H9 (cell line): ENCODE measurements around the gene SIM1. TPM values are rescaled to one million over a fixed set of nuclear protein-coding genes. Genes with fewer than 3 reads are reported as not detected.

Experiments used
- DNase-seq: peaks from one replicate; pipeline ENCODE4 v3.0.0-alpha.2; 2017
- H2AFZ ChIP-seq: one replicate; pipeline ENCODE4 v1.6.1; 2013; ENCODE audit warnings: mild to moderate bottlenecking, low read length, control low read depth, moderate library complexity
- H2AK5ac ChIP-seq: 2 replicates; pipeline ENCODE4 v1.6.1; 2013; ENCODE audit warnings: low read length, control low read depth, mixed read lengths; ENCODE audit not compliant: insufficient read length
- H2BK120ac ChIP-seq: one replicate; pipeline ENCODE4 v1.6.1; 2013; ENCODE audit warnings: low read depth, mild to moderate bottlenecking, low read length, control low read depth, inconsistent platforms; ENCODE audit not compliant: poor library complexity, severe bottlenecking
- H2BK12ac ChIP-seq: 2 replicates; pipeline ENCODE4 v1.6.1; 2013; ENCODE audit warnings: low read length, control low read depth, mixed read lengths, low read depth; ENCODE audit not compliant: insufficient read length
- H2BK15ac ChIP-seq: 2 replicates; pipeline ENCODE4 v1.6.1; 2013; ENCODE audit warnings: low read depth, low read length, control low read depth
- H2BK20ac ChIP-seq: one replicate; pipeline ENCODE4 v1.6.1; 2013; ENCODE audit warnings: low read depth, mild to moderate bottlenecking, low read length, control low read depth, inconsistent platforms; ENCODE audit not compliant: poor library complexity, severe bottlenecking
- H2BK5ac ChIP-seq: 2 replicates; pipeline ENCODE4 v1.6.1; 2013; ENCODE audit warnings: low read length, control low read depth, mixed read lengths; ENCODE audit not compliant: insufficient read length
- H3K14ac ChIP-seq: 2 replicates; pipeline ENCODE4 v1.6.1; 2013; ENCODE audit warnings: low read length, control low read depth; ENCODE audit not compliant: insufficient read depth
- H3K18ac ChIP-seq: 2 replicates; pipeline ENCODE4 v1.6.1; 2013; ENCODE audit warnings: low read depth, mild to moderate bottlenecking, mixed read lengths, low read length, control low read depth; ENCODE audit not compliant: insufficient read length
- H3K23ac ChIP-seq: 2 replicates; pipeline ENCODE4 v1.6.1; 2013; ENCODE audit warnings: low read length, control low read depth, mixed read lengths, low read depth; ENCODE audit not compliant: insufficient read length
- H3K23me2 ChIP-seq: 2 replicates; pipeline ENCODE4 v1.6.1; 2013; ENCODE audit warnings: low read depth, mild to moderate bottlenecking, mixed read lengths, low read length, control low read depth; ENCODE audit not compliant: insufficient read length, poor library complexity, severe bottlenecking
- H3K27ac ChIP-seq: 2 replicates; pipeline ENCODE4 v1.5.1; 2013; ENCODE audit warnings: low read length, control low read depth, mixed read lengths, low read depth; ENCODE audit not compliant: insufficient read length
- H3K27me3 ChIP-seq: 2 replicates; pipeline ENCODE4 v1.6.1; 2013; ENCODE audit warnings: low read length, control low read depth, inconsistent platforms; ENCODE audit not compliant: insufficient read depth
- H3K4ac ChIP-seq: 2 replicates; pipeline ENCODE4 v1.6.1; 2013; ENCODE audit warnings: low read depth, mild to moderate bottlenecking, control low read depth, inconsistent platforms, low read length, moderate library complexity
- H3K4me1 ChIP-seq: 2 replicates; pipeline ENCODE4 v1.6.1; 2013; ENCODE audit warnings: low read length, control low read depth, inconsistent platforms; ENCODE audit not compliant: insufficient read depth
- H3K4me2 ChIP-seq: 2 replicates; pipeline ENCODE4 v1.6.1; 2013; ENCODE audit warnings: low read length, control low read depth, mixed read lengths; ENCODE audit not compliant: insufficient read length, insufficient read depth
- H3K56ac ChIP-seq: 2 replicates; pipeline ENCODE4 v1.6.1; 2013; ENCODE audit warnings: low read depth, mild to moderate bottlenecking, mixed read lengths, low read length, control low read depth; ENCODE audit not compliant: insufficient read length
- H3K79me1 ChIP-seq: 2 replicates; pipeline ENCODE4 v1.6.1; 2013; ENCODE audit warnings: low read depth, mild to moderate bottlenecking, moderate library complexity, low read length, control low read depth, inconsistent platforms; ENCODE audit not compliant: insufficient read depth, poor library complexity, severe bottlenecking
- H3K79me2 ChIP-seq: 2 replicates; pipeline ENCODE4 v1.6.1; 2013; ENCODE audit warnings: low read length, control low read depth, inconsistent platforms; ENCODE audit not compliant: insufficient read depth
- H3K9ac ChIP-seq: 2 replicates; pipeline ENCODE4 v1.6.1; 2013; ENCODE audit warnings: low read length, control low read depth, mixed read lengths; ENCODE audit not compliant: insufficient read length; ENCODE audit errors: extremely low read depth
- H3K9me3 ChIP-seq: one replicate; pipeline ENCODE4 v1.6.1; 2013; ENCODE audit warnings: low read depth, low read length, inconsistent platforms; ENCODE audit not compliant: control insufficient read depth
- H3T11ph ChIP-seq: one replicate; pipeline ENCODE4 v1.6.1; 2013; ENCODE audit warnings: mild to moderate bottlenecking, low read length, control low read depth, inconsistent platforms
- H4K20me1 ChIP-seq: one replicate; pipeline ENCODE4 v1.6.1; 2013; ENCODE audit not compliant: control insufficient read depth, insufficient read length, insufficient read depth
- H4K5ac ChIP-seq: 2 replicates; pipeline ENCODE4 v1.6.1; 2013; ENCODE audit warnings: low read depth, mild to moderate bottlenecking, mixed read lengths, low read length, control low read depth; ENCODE audit not compliant: insufficient read length
- H4K8ac ChIP-seq: replicated peaks from 2 replicates; pipeline ENCODE4 v1.6.1; 2013; ENCODE audit warnings: low read length, control low read depth, mixed read lengths, low read depth; ENCODE audit not compliant: insufficient read length
- H4K91ac ChIP-seq: 2 replicates; pipeline ENCODE4 v1.6.1; 2013; ENCODE audit warnings: low read depth, mild to moderate bottlenecking, moderate library complexity, mixed read lengths, low read length, control low read depth; ENCODE audit not compliant: insufficient read length
- H3K27ac Mint-ChIP-seq, 3 experiments: 2 replicates in 2 of 3; 3 replicates in 1 of 3; pipeline ENCODE4 v1.8.0; 2020 to 2021; ENCODE audit warnings: mixed read lengths in 3 of 3, mild to moderate bottlenecking in 1 of 3, moderate library complexity in 1 of 3
- H3K27me3 Mint-ChIP-seq: 2 replicates; pipeline ENCODE4 v1.8.0; 2021; ENCODE audit warnings: low read depth, mild to moderate bottlenecking, moderate library complexity, mixed read lengths
- H3K36me3 Mint-ChIP-seq, 3 experiments: 2 replicates in 2 of 3; 3 replicates in 1 of 3; pipeline ENCODE4 v1.8.0; 2020 to 2021; ENCODE audit warnings: low read depth in 3 of 3, mixed read lengths in 3 of 3; ENCODE audit not compliant: insufficient read depth in 1 of 3
- H3K4me1 Mint-ChIP-seq, 2 experiments: 2 replicates each; pipeline ENCODE4 v1.8.0; 2020; ENCODE audit warnings: mixed read lengths in 2 of 2
- H3K4me3 Mint-ChIP-seq, 2 experiments: 2 replicates in 1 of 2; 3 replicates in 1 of 2; pipeline ENCODE4 v1.8.0; 2020 to 2021; ENCODE audit warnings: mild to moderate bottlenecking in 2 of 2, mixed read lengths in 2 of 2, moderate library complexity in 1 of 2
- H3K9me3 Mint-ChIP-seq, 2 experiments: 2 replicates in 1 of 2; 3 replicates in 1 of 2; pipeline ENCODE4 v1.8.0; 2020; ENCODE audit warnings: mild to moderate bottlenecking in 2 of 2, mixed read lengths in 2 of 2, moderate library complexity in 1 of 2
- CTCF ChIP-seq: fragments of 200-600 bp; sonication (generic); conservative IDR thresholded peaks from 3 replicates; pipeline ENCODE4 v1.8.0; 2021; ENCODE audit warnings: antibody characterized with exemption, mild to moderate bottlenecking
- whole genome bisulfite sequencing: extraction: QIAGEN DNeasy Blood & Tissue Kit; methylation state at CpG from one replicate; pipeline ENCODE4 v1.1.7; 2013; ENCODE audit warnings: missing lambda C conversion rate, low lambda C conversion rate, mixed read lengths; ENCODE audit not compliant: insufficient read length; ENCODE audit errors: extremely low coverage; 5-methylcytosine and 5-hydroxymethylcytosine counted together
- total RNA-seq: library from RNA; stranded (reverse); gene quantifications from 2 replicates; pipeline ENCODE4 v1.2.1, GENCODE V29; 2021

SIM1 gene
- total RNA-seq, 1 experiment from 2014 or later = not detected

GRCh38 chr6:100493206-100493888 is 28.6 kb upstream of the SIM1 start:
- H3K4ac ChIP-seq = no peak overlapping the region
- no peak for TF ChIP-seq CTCF

More at GRCh38 chr6:100493206-100493888, 28.6 kb upstream of the SIM1 start:
- H3K27ac Mint-ChIP-seq = no peak overlapping the region
- Histone ChIP-seq H4K20me1 (no peaks in the 10 kb centered on the region), H3K9ac (no peak overlapping the region), H2BK12ac (no peak overlapping the region), H2BK120ac (no peak overlapping the region), H3K14ac (no peak overlapping the region), H3K9me3 (no peaks in the 10 kb centered on the region), H3K27me3 (no peaks in the 10 kb centered on the region), H3K23me2 (no peaks in the 10 kb centered on the region), H3K4me2 (no peak overlapping the region), H2BK5ac (no peak overlapping the region), H4K91ac (no peak overlapping the region), H3K23ac (no peak overlapping the region), H3K79me1 (no peaks in the 10 kb centered on the region), H3K56ac (no peak overlapping the region), H2BK15ac (no peak overlapping the region), H3K4me1 (peaks cover 2% of the 10 kb centered on the region), H4K5ac (no peak overlapping the region), H3K27ac (no peak overlapping the region), H2AK5ac (no peak overlapping the region), H3T11ph (no peak overlapping the region), H2BK20ac (no peak overlapping the region), H3K79me2 (no peaks in the 10 kb centered on the region), H3K18ac (no peak overlapping the region), H2AFZ (no peak overlapping the region), H4K8ac (no peak overlapping the region)
- peak; percentile 75 for DNase-seq
- H3K27me3 Mint-ChIP-seq = peaks cover 3% of the 10 kb centered on the region; the same call in 1 of the 2 replicates
- WGBS = no CpG with 5 or more reads among the region's 6 CpGs
- no peak overlapping the region for H3K4me3 Mint-ChIP-seq
- peaks cover 11 to 16% of the 10 kb centered on the region in 2 experiments for H3K4me1 Mint-ChIP-seq
- peaks cover 9 to 18% of the 10 kb centered on the region in 2 experiments for H3K9me3 Mint-ChIP-seq
- peaks cover 0 to 10% (median 5%) of the 10 kb centered on the region in 3 experiments; a peak in 4 of 7 replicates for H3K36me3 Mint-ChIP-seq
